Measurements from ENCODE around the gene HDDC3.
"Not testable (repeated sequence)": the region's sequence is repeated elsewhere in the genome, so short reads cannot be mapped to it uniquely, and the experiment has no call there.

The HDDC3 gene

GRCh38 chr15:90911906-90912769 is 20.2 kb downstream of the HDDC3 start:
- TF ChIP-seq ZFX (IDR thresholded peaks at IDR 0.05; ENCODE audit: borderline replicate concordance) (no peak), CTCF (IDR thresholded peaks at IDR 0.05) (no peak)

GRCh38 chr15:90911302-90911623 is 21.1 kb downstream of the HDDC3 start:
- no peak overlapping the region for H3K27ac ChIP-seq
- TF ChIP-seq ZFX (IDR thresholded peaks at IDR 0.05; ENCODE audit: borderline replicate concordance) (no peak), CTCF (IDR thresholded peaks at IDR 0.05) (no peak)

More at GRCh38 chr15:90911906-90912769, 20.2 kb downstream of the HDDC3 start:
- no peak overlapping the region for H3K27ac ChIP-seq

DNA sequence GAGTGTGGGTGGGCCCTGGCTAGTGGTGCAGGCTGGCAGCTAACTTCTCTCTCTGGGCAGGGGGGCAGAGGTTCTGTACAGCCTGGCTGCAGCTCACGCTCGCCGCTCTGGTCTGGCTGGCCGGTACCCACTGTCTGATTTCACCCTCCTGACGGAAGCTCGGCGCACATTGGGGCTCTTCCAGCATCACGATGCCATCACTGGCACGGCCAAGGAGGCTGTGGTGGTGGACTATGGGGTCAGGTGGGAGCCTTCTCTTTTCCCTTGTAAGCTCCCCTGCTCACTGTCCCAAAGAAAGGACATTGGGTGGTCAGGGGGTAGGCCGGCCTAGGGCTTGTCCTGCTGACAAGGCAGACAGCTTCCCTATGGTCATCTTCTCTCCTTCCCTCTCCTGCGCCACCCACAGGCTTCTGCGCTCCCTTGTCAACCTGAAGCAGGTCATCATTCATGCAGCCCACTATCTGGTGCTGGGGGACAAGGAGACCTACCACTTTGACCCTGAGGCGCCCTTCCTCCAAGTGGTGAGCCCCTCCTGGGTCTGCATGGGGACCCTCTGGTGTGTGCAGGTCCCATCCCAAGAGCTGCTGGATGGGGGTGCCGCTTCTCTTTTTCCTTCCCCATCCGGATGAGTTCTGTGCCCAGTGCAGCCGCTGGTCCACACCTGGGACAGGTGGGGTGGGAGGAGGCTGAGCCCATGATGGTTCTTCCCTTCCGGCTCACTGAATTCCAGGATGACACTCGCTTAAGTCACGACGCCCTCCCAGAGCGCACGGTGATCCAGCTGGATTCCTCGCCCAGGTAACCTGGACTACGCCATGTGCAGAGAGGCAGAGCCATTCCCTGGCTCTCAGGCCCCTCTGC is 21.7 kb downstream of the HDDC3 start:
- no peak overlapping the region for H3K27ac ChIP-seq
- TF ChIP-seq ZFX (IDR thresholded peaks at IDR 0.05; ENCODE audit: borderline replicate concordance) (no peak), CTCF (IDR thresholded peaks at IDR 0.05) (no peak)

- no peak for TF ChIP-seq ZFX (IDR thresholded peaks at IDR 0.05; ENCODE audit: borderline replicate concordance)
- TF ChIP-seq CTCF (IDR thresholded peaks at IDR 0.05), result no peak
- H3K27ac ChIP-seq, result no peak overlapping the region
These were observed 22.4 kb downstream of the HDDC3 start for GRCh38 chr15:90909976-90910375.

DNA sequence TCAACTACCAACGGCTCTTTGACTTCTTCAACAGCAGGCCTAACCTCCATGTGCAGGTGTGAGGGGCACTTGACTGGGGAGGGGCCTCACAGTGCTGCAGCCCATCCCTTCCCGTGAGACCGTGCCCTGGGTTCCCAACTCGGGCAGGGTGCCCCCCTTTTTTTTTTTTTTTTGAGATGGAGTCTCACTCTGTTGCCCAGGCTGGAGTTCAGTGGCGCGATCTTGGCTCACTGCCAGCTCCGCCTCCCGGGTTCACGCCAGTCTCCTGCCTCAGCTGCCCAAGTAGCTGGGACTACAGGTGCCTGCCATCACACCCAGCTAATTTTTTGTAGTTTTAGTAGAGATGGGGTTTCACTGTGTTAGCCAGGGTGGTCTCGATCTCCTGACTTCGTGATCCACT is 22.9 kb downstream of the HDDC3 start:
- not testable (repeated sequence) for H3K27ac ChIP-seq

DNA sequence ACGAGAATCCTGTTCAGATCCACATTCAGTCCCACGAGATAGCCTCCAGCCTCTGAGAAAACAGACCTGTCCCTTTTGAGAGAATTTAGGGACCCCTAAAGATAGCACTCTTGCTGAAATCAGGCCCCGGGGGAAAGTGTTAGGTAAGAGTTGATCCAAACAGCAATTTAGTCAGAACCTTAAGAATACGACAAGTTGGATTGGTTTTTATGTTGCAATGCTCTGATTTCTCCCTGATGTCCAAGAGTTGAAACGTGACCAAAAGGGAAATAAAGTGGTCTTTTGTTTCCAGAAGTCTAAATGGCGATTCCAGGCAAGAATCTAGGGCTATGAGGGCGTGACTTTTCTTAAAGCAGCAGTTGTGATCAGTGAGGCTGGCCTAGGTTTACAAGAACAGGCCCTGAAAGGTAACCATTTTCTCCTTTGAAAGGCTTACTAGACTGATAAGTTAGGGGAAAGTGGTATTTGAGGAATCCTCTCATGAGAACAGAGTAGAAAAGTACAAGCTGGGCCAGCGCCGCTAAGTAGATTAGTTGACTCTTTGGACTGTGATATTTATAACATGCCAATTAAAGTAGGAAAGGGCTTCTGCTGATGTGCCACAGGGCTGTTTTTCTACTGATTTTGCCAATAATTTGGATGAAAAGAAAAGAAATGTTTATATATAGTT is 24.4 kb downstream of the HDDC3 start:
- TF ChIP-seq CTCF (IDR thresholded peaks at IDR 0.05) (no peak), ZFX (IDR thresholded peaks at IDR 0.05; ENCODE audit: borderline replicate concordance) (no peak)
- no peak overlapping the region for H3K27ac ChIP-seq

DNA sequence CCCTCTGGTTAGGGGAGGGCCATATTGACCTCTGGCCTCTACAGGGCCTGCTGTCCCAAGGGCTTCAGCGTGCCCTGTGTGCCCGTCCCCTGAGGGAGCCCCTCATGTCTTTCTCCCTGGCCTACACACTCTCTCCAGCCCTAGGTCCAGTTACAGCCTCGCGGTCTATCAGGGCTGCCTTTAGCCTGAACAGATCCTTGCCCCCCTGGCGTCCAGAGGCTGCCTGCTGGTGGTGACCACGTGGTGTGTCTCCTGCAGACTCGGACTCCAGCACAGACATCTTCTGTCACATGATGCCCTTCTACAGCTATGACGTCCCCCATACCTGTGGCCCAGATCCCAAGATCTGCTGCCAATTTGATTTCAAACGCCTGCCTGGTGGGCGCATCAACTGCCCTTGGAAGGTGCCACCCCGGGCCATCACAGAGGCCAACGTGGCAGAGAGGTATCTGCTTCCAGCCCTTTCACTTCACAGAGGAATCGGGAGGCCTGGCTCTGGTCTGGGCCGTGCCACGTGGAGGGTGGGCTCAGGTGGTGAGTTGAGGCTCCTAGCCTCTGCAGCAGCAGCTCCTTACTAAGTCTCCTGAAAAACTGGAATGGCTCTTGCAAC is 25.2 kb downstream of the HDDC3 start:
- H3K27ac ChIP-seq, result no peak overlapping the region
- TF ChIP-seq CTCF (IDR thresholded peaks at IDR 0.05) (no peak), ZFX (IDR thresholded peaks at IDR 0.05; ENCODE audit: borderline replicate concordance) (no peak)
